ENCODE results near the gene EML1.

EML1 gene

DNA sequence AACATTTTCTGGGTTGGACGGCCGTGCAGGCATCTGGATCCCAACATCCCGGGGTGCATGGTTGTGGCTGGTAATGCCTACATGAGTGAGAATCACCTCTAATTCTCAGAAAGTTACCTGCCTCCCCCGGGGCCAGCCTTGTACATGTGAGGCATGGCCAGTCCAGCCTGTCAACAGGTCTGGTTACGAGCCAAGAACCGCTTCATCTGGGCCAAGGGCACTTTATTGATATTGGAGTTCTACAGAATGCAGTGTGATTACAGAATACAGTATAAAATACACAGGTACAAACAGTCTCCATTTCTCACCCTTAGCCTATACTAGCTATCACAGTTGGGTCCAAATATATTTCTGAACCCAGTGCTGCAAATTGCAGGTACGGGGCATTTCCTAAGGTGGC is 187.1 kb downstream of the EML1 start:
- TF ChIP-seq CTCF (IDR thresholded peaks at IDR 0.05; ENCODE audit: low read depth, low read length) = no peak

GRCh38 chr14:99981806-99982205 is 188.6 kb downstream of the EML1 start:
- TF ChIP-seq CTCF (IDR thresholded peaks at IDR 0.05; ENCODE audit: low read depth, low read length) = no peak
- DNase-seq (ENCODE audit: extremely low read depth, low read depth) = no peak

More for the DNA sequence above, 187.1 kb downstream of the EML1 start:
- no peak for DNase-seq (ENCODE audit: extremely low read depth, low read depth)

DNA sequence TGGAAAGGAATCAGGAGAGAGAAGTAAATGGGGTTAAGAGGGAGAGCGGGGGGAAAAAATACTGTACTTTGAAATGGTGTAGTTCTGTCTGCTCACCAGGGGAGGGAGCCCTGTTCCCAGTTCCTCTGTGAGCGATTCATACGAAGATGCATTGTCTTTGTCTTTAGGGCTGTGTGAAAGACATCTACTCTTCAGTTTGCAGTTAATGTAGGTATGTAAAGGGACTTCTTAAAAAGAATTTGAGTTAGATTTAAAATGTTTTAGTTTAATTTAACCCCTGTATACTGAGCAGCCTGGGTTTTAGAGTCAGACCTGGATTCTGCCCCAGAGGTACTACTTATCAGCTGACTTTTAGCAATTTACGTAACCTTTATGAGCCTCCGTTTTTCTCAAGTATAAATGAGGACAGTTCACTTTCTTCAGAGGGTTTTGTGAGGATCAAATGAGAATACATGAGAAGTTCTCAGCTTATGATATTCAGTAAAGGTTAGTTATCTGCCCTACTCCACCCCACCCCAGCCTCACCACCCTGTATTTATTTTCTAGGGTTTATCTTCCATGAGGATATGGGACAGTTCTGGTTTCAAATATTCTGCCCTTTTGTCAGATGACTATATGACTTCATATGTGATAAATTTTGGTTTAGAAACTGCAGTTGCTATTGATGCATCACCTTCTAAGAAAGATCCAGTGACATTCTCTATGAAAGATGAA is 189.5 kb downstream of the EML1 start:
- TF ChIP-seq CTCF (IDR thresholded peaks at IDR 0.05; ENCODE audit: low read depth, low read length) = peak; percentile 91
- peak; percentile 41 for DNase-seq (ENCODE audit: extremely low read depth, low read depth)

DNA sequence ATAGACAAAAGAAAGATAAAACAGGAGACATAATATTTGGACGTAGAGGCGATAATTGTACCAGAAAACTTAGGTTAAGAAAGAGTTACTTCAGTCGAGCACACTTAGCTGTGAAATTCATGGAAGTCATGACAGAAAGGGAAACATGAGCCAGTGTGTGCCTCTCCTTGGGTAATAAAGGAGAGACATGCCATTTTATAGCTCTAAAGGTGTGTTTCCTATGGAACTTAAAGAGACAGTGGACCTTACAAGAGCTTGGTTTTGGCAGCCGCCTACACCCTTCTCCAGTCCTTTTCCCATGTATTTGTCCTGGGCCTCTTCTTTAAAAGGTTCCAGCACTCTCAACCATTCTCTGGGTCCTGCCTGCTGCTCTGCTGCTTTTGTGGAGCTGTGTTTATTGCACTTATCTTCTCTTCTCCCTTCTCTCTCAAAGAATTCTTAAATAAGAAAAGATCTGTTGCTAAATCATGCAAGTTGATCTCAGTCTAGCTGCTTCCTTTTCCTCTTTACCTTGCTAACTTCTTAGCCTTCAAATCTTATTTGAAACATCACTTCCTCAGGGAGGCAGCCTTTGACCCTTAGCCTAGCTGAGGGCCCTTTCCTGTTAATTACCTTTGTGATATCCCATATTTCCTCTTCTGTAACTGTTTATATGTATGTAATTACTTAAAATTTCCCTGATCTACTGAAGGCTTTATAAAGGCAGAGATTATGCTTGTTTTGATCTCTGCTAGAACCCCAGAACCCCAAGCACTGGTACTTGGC is 190.2 kb downstream of the EML1 start:
- TF ChIP-seq CTCF (IDR thresholded peaks at IDR 0.05; ENCODE audit: low read depth, low read length) = no peak
- DNase-seq (ENCODE audit: extremely low read depth, low read depth) = no peak

GRCh38 chr14:99984036-99984435 is 190.8 kb downstream of the EML1 start:
- DNase-seq (ENCODE audit: extremely low read depth, low read depth) = no peak
- no peak for TF ChIP-seq CTCF (IDR thresholded peaks at IDR 0.05; ENCODE audit: low read depth, low read length)

DNA sequence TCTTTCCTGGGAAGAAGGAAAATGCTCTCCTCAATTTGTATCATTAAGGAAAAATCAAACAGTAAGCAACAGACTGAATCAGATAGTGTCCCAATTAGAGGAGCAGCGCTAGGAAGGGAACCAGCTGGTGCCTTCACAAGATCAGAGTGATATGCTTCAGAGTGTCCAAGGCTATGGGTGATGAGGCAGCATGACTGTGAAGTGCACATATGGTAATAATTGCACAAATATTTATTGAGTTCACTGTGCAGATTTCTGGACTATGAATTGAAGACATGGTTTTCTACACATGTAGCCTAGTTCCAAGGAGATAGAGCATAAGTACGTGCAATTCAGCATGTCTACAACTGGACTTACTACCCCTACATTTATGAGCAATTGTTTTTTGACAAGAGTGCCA is 193.2 kb downstream of the EML1 start:
- DNase-seq (ENCODE audit: extremely low read depth, low read depth) = peak; percentile 50
- no peak for TF ChIP-seq CTCF (IDR thresholded peaks at IDR 0.05; ENCODE audit: low read depth, low read length)

GRCh38 chr14:99989032-99989431 is 195.8 kb downstream of the EML1 start:
- no peak for TF ChIP-seq CTCF (IDR thresholded peaks at IDR 0.05; ENCODE audit: low read depth, low read length)
- no peak for DNase-seq (ENCODE audit: extremely low read depth, low read depth)

All from AG09319 (cell line).